Measurements from ENCODE around the gene ZDHHC19. TPM values are rescaled to one million over a fixed set of nuclear protein-coding genes. Genes with fewer than 3 reads are reported as not detected.

Gene ZDHHC19
- total and polyA plus RNA-seq, 2 experiments from 2014 or later: not detected

DNA sequence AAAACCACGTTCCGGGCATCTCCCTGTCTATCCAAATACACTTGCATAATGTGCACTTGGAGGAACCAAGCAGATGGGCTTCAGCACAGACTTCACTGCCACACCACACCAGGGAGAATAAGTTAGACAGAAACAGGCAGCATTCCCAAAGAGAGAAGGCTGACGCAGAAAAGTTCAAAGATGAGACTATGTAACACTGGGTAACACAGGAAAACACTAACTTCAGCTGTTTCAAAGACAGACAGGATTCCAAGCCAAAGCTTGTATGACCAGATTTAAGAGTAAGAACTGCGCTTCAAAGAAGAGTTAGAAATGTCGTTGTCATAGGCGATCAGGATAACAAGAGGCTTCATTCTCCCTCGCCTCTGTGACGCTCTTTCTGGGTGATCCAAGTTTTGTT lies 25.0 kb upstream of the ZDHHC19 start:
- H3K4me1 ChIP-seq (ENCODE audit: insufficient read depth): no peaks in the 10 kb centered on the region
- H3K27me3 ChIP-seq (replicated peaks; ENCODE audit: insufficient read depth): no peaks in the 10 kb centered on the region
- H3K4me2 ChIP-seq (ENCODE audit: unreplicated experiment): no peak overlapping the region
- H3K9ac ChIP-seq: no peak overlapping the region
- H3K79me2 ChIP-seq (ENCODE audit: insufficient read depth): no peaks in the 10 kb centered on the region
- no peak overlapping the region for H2AFZ ChIP-seq
- 92 to 95% methylated on average over 8 of the region's 8 CpGs for WGBS, 2 experiments (ENCODE audit: low coverage in 1 of 2, low lambda C conversion rate in 2 of 2, missing lambda C conversion rate in 2 of 2)
- DNase-seq: no peak
- H4K20me1 ChIP-seq (ENCODE audit: insufficient read depth): no peaks in the 10 kb centered on the region
- H3K9me2 ChIP-seq (ENCODE audit: insufficient read depth): no peaks in the 10 kb centered on the region
- H3K4me3 ChIP-seq: no peak overlapping the region
- H3F3A ChIP-seq (ENCODE audit: insufficient read depth): no peaks in the 10 kb centered on the region
- no peak overlapping the region for H3K27ac ChIP-seq
- in situ Hi-C loops (cut with MboI): no loop called here
- H3K36me3 ChIP-seq (ENCODE audit: low read depth): peaks cover 39% of the 10 kb centered on the region
- no peak for TF ChIP-seq EZH2 (IDR thresholded peaks at IDR 0.05; ENCODE audit: insufficient read depth, poor library complexity, severe bottlenecking)
- no peaks in the 10 kb centered on the region for H3K9me3 ChIP-seq (ENCODE audit: low read depth)

DNA sequence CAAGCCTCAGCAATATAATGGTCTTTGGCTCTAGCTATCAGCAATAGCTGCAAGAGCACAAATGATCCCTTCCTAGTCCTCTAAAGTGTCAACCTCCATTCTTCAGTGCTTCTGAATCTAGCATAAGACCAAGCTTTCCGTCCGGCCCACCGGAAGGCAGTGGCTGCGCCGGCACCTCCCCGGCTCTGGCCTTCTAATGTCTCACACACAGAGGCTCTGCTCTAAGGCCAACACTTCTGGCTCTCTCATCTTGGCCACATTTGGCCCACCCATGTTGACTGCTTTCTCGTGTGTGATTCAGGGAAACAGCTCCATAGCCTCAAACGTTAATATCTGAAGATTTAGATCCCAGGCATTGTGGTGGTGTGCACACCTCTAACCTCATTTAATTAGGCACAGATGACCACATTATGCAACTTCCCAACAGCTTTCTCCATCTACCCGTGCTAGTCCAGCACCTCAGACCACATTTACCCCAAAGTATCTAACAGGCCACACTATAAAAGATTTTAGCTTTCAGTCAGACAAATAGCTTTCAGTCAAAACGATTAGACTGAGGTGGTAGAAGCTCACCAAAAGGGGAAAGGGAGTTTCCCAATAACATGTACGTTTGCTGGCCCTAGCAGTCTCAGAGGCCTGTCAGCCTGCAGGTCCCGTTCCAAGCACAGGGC lies 24.4 kb upstream of the ZDHHC19 start:
- Histone ChIP-seq H3K4me3 (no peak overlapping the region), H2AFZ (no peak overlapping the region), H3K27ac (no peak overlapping the region), H3K27me3 (replicated peaks; ENCODE audit: insufficient read depth) (no peaks in the 10 kb centered on the region), H3K4me2 (ENCODE audit: unreplicated experiment) (no peak overlapping the region), H3K4me1 (ENCODE audit: insufficient read depth) (no peaks in the 10 kb centered on the region), H3K9me3 (ENCODE audit: low read depth) (no peaks in the 10 kb centered on the region), H3K9ac (no peak overlapping the region), H3K9me2 (ENCODE audit: insufficient read depth) (no peaks in the 10 kb centered on the region), H3K36me3 (ENCODE audit: low read depth) (peaks cover 33% of the 10 kb centered on the region), H3F3A (ENCODE audit: insufficient read depth) (no peaks in the 10 kb centered on the region), H4K20me1 (ENCODE audit: insufficient read depth) (no peaks in the 10 kb centered on the region), H3K79me2 (ENCODE audit: insufficient read depth) (no peaks in the 10 kb centered on the region)
- TF ChIP-seq EZH2 (IDR thresholded peaks at IDR 0.05; ENCODE audit: insufficient read depth, poor library complexity, severe bottlenecking) (no peak), EZH2phosphoT487 (IDR thresholded peaks at IDR 0.05; ENCODE audit: insufficient read depth, low read depth) (no peak)
- in situ Hi-C loops (cut with MboI): no loop called here
- 66 to 67% methylated on average over 12 of the region's 12 CpGs for WGBS, 2 experiments (ENCODE audit: low coverage in 1 of 2, low lambda C conversion rate in 2 of 2, missing lambda C conversion rate in 2 of 2)
- no peak for DNase-seq

DNA sequence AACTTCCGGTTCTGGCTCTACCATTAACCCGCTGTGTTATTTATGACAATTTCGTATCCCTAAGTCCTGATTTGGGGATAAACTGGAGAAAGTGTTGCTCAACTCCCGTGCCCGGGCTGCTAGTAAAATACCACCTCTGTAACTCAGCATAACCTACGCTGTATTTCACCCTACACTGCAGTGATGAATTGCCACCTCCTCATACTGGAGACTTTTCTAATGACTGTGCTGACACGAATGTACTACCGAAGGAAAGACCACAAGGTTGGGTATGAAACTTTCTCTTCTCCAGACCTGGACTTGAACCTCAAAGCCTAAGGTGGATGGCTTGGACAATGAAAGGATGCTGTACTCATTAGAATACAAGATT lies 21.7 kb upstream of the ZDHHC19 start:
- no peaks in the 10 kb centered on the region for H3K79me2 ChIP-seq (ENCODE audit: insufficient read depth)
- peaks cover 10% of the 10 kb centered on the region for H3K36me3 ChIP-seq (ENCODE audit: low read depth)
- H3K27me3 ChIP-seq (replicated peaks; ENCODE audit: insufficient read depth): no peaks in the 10 kb centered on the region
- in situ Hi-C loops (cut with MboI): no loop called here
- H2AFZ ChIP-seq: no peak overlapping the region
- WGBS, 2 experiments (ENCODE audit: low coverage in 1 of 2, low lambda C conversion rate in 2 of 2, missing lambda C conversion rate in 2 of 2): 76 to 78% methylated on average over 8 of the region's 8 CpGs
- H3K4me1 ChIP-seq (ENCODE audit: insufficient read depth): no peaks in the 10 kb centered on the region
- no peak overlapping the region for H3K4me2 ChIP-seq (ENCODE audit: unreplicated experiment)
- H3K27ac ChIP-seq: no peak overlapping the region
- no peak for DNase-seq
- no peak overlapping the region for H3K9ac ChIP-seq
- no peaks in the 10 kb centered on the region for H4K20me1 ChIP-seq (ENCODE audit: insufficient read depth)
- H3K9me2 ChIP-seq (ENCODE audit: insufficient read depth): no peaks in the 10 kb centered on the region
- no peaks in the 10 kb centered on the region for H3K9me3 ChIP-seq (ENCODE audit: low read depth)
- no peak for TF ChIP-seq EZH2phosphoT487 (IDR thresholded peaks at IDR 0.05; ENCODE audit: insufficient read depth, low read depth)
- no peak for TF ChIP-seq EZH2 (IDR thresholded peaks at IDR 0.05; ENCODE audit: insufficient read depth, poor library complexity, severe bottlenecking)
- no peaks in the 10 kb centered on the region for H3F3A ChIP-seq (ENCODE audit: insufficient read depth)
- H3K4me3 ChIP-seq: no peak overlapping the region

DNA sequence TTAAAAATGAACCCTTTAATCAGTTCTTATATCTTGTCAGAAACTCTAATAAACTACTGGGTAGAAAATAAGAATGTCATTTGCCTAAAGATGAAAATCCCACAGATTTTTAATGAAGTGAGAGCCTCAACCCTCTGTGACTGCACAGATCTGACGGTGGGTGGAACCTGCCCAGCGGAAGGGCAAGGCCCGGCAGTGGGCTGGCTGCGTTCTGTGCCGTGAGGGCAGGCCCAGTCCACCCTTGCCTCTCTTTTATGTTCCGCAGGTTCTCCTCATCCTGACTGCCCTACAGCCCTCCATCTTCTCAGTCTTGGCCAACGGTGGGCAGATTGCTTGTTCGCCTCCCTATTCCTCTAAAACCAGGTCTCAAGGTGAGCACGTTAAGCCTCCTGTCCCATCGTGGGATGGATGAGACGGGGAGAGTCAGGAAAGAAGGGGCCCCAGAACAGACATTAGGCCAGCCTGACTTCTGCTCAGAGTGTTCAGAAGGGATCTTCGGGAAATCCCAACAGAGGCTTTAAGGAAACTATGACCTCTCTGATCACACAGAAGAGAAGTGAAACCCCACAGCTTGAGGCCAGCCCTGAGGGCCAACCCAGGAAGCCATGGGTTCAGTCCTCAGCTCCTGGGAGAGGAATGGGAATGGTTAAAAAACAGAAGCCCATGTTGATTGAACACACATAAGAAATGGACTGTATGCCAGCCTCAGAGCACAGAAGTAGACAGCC lies 21.1 kb upstream of the ZDHHC19 start:
- Histone ChIP-seq H3K4me3 (no peak overlapping the region), H3K4me2 (ENCODE audit: unreplicated experiment) (no peak overlapping the region), H3K4me1 (ENCODE audit: insufficient read depth) (no peaks in the 10 kb centered on the region), H3K27me3 (replicated peaks; ENCODE audit: insufficient read depth) (no peaks in the 10 kb centered on the region), H3K9me2 (ENCODE audit: insufficient read depth) (no peaks in the 10 kb centered on the region), H3F3A (ENCODE audit: insufficient read depth) (no peaks in the 10 kb centered on the region), H3K9me3 (ENCODE audit: low read depth) (no peaks in the 10 kb centered on the region), H3K27ac (no peak overlapping the region), H3K79me2 (ENCODE audit: insufficient read depth) (no peaks in the 10 kb centered on the region), H4K20me1 (ENCODE audit: insufficient read depth) (no peaks in the 10 kb centered on the region), H2AFZ (no peak overlapping the region), H3K36me3 (ENCODE audit: low read depth) (peaks cover 7% of the 10 kb centered on the region; the same call in 1 of the 2 replicates), H3K9ac (no peak overlapping the region)
- 91 to 94% methylated on average over 12 of the region's 12 CpGs for WGBS, 2 experiments (ENCODE audit: low coverage in 1 of 2, low lambda C conversion rate in 2 of 2, missing lambda C conversion rate in 2 of 2)
- no peak for TF ChIP-seq EZH2 (IDR thresholded peaks at IDR 0.05; ENCODE audit: insufficient read depth, poor library complexity, severe bottlenecking)
- TF ChIP-seq EZH2phosphoT487 (IDR thresholded peaks at IDR 0.05; ENCODE audit: insufficient read depth, low read depth): no peak
- no peak for DNase-seq
- in situ Hi-C loops (cut with MboI): no loop called here

Data from GM23248 (cell line).